Activated effector memory CD4-positive, alpha-beta T cell treated with anti-CD3 and anti-CD28 coated beads, Interleukin-2, amount 50 U/mL, for 16 hours (primary cell): ENCODE results near the gene HLA-DPA1.

Experiments used
- DNase-seq: peaks from one replicate; pipeline ENCODE4 v3.0.0-alpha.2; 2020

The HLA-DPA1 gene

DNA sequence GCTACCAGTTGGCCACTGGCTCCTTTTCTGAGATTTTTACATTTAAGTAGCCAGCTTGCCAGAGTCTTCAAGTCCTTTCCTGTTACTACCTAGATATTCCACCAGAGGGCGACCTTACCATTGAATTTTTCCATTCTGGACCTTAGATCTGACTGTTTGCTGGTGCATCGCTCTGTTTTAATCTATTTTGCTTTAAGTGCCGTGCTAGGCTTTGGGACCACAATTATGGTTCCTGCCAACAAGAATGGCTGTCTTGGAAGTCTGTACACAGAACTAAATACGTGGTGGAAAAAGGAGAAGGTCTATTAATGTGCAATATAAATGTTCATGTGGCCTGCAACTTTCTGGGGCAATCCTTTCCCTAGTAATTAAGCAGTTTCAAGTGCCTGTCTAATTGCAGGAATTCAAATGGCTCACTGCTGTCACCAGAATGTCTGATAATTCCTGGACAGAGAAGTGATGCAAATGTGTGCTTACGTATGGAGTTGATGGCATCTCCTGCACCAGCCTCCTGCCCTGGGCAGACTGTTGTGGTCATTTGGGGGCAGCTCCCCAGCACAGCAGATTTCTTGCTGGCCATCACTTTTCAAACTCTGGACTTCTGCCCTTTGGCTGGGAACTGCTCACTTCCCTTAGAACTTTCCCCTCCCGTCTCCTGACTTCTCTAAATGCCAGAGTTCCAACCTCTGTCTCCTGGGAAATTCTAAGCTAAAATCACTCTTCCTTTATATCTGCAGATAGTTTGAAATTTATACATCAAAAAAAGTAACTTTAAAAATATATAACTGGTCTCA, 58.4 kb downstream of the HLA-DPA1 start:
- DNase-seq: no peak
